ENCODE measurements around the gene OMD.

GRCh38 chr9:92380603-92381002 lies 43.7 kb downstream of the OMD start:
- no peak for TF ChIP-seq ZFX (IDR thresholded peaks at IDR 0.05)
- TF ChIP-seq, protein P1, sequence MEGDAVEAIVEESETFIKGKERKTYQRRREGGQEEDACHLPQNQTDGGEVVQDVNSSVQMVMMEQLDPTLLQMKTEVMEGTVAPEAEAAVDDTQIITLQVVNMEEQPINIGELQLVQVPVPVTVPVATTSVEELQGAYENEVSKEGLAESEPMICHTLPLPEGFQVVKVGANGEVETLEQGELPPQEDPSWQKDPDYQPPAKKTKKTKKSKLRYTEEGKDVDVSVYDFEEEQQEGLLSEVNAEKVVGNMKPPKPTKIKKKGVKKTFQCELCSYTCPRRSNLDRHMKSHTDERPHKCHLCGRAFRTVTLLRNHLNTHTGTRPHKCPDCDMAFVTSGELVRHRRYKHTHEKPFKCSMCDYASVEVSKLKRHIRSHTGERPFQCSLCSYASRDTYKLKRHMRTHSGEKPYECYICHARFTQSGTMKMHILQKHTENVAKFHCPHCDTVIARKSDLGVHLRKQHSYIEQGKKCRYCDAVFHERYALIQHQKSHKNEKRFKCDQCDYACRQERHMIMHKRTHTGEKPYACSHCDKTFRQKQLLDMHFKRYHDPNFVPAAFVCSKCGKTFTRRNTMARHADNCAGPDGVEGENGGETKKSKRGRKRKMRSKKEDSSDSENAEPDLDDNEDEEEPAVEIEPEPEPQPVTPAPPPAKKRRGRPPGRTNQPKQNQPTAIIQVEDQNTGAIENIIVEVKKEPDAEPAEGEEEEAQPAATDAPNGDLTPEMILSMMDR (conservative IDR thresholded peaks at IDR 0.05), result no peak
